Testis (tissue), 3 donors: ENCODE data around the gene TMUB1. TPM values are rescaled to one million over a fixed set of nuclear protein-coding genes. Genes with fewer than 3 reads are reported as not detected.

ENCODE experiments used
- DNase-seq: peaks from one replicate; pipeline ENCODE4 v3.0.0-alpha.2; 2019
- H3K27ac ChIP-seq, 2 donors: fragments of 200-600 bp; sonication (generic); one replicate each; pipeline ENCODE4 v1.5.1; 2019
- H3K27me3 ChIP-seq: fragments of 200-600 bp; sonication (generic); one replicate; pipeline ENCODE4 v1.5.1; 2019
- H3K36me3 ChIP-seq: fragments of 200-600 bp; sonication (generic); one replicate; pipeline ENCODE4 v1.5.1; 2017; ENCODE audit warnings: low read depth; ENCODE audit errors: missing control alignments
- H3K4me1 ChIP-seq: fragments of 200-600 bp; sonication (generic); one replicate; pipeline ENCODE4 v1.5.1; 2019
- H3K4me3 ChIP-seq, 2 donors: fragments of 200-600 bp; sonication (generic); one replicate each; pipeline ENCODE4 v1.5.1; 2017 to 2019
- H3K9me3 ChIP-seq: fragments of 200-600 bp; sonication (generic); one replicate; pipeline ENCODE4 v1.5.1; 2017
- POLR2A ChIP-seq: fragments of 450-650 bp; IDR thresholded peaks from one replicate; pipeline ENCODE4 v1.6.1; 2017; ENCODE audit warnings: antibody characterized with exemption, mild to moderate bottlenecking, moderate library complexity
- WGBS, 2 donors: methylation state at CpG; one replicate each; pipeline ENCODE4 v1.1.5; 2018; 5-methylcytosine and 5-hydroxymethylcytosine counted together
- intact Hi-C: fragments of 100-400 bp; cut with DNase I; formaldehyde crosslinking; loops from one replicate; pipeline ENCODE4 v1.15.1; 2023; ENCODE audit warnings: low total_unique reads
- polyA plus RNA-seq: library from polyadenylated mRNA; stranded (reverse); fragments of 350-450 nt; fragmentation: Illumina TruSeq; extraction: RNeasy Lipid Tissue Mini Kit (QIAGEN cat#74804); gene quantifications from one replicate; pipeline ENCODE4 v1.2.3, GENCODE V29; 2014; ENCODE audit warnings: low read depth, low replicate concordance; ENCODE audit not compliant: insufficient read depth
- total RNA-seq, 2 donors: library from RNA; depleted of rRNA; stranded (reverse); fragments of >200 nt; gene quantifications; one replicate each; pipeline ENCODE4 v1.2.3, GENCODE V29; 2016
- TF ChIP-seq, protein P1 (sequence below), 3 experiments: fragments of 450-650 bp in 2 of 3; fragments of 200-600 bp in 1 of 3; sonication (generic) in 1 of 3; IDR thresholded peaks; one replicate each; pipeline ENCODE4 v1.5.1; 2016 to 2019; ENCODE audit warnings: antibody characterized with exemption in 3 of 3, mild to moderate bottlenecking in 2 of 3, moderate library complexity in 1 of 3

Gene TMUB1
- total and polyA plus RNA-seq, 3 donors from 2014 or later: 30.8 to 68.7 (median 63.2) TPM

GRCh38 chr7:151079199-151079910 is 3.9 kb downstream of the TMUB1 start:
- H3K27me3 ChIP-seq: no peaks in the 10 kb centered on the region
- no peaks in the 10 kb centered on the region for H3K9me3 ChIP-seq
- WGBS, 2 donors: 46 to 60% methylated on average over 21 to 27 of the region's 27 CpGs
- TF ChIP-seq, protein P1, sequence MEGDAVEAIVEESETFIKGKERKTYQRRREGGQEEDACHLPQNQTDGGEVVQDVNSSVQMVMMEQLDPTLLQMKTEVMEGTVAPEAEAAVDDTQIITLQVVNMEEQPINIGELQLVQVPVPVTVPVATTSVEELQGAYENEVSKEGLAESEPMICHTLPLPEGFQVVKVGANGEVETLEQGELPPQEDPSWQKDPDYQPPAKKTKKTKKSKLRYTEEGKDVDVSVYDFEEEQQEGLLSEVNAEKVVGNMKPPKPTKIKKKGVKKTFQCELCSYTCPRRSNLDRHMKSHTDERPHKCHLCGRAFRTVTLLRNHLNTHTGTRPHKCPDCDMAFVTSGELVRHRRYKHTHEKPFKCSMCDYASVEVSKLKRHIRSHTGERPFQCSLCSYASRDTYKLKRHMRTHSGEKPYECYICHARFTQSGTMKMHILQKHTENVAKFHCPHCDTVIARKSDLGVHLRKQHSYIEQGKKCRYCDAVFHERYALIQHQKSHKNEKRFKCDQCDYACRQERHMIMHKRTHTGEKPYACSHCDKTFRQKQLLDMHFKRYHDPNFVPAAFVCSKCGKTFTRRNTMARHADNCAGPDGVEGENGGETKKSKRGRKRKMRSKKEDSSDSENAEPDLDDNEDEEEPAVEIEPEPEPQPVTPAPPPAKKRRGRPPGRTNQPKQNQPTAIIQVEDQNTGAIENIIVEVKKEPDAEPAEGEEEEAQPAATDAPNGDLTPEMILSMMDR (IDR thresholded peaks at IDR 0.05): no peak
- no peak for TF ChIP-seq POLR2A
- no peaks in the 10 kb centered on the region for H3K36me3 ChIP-seq
- H3K27ac ChIP-seq: no peak overlapping the region
- peak overlapping the region in 1 of 2 donors; percentile 90 for H3K4me3 ChIP-seq
- peaks cover 39% of the 10 kb centered on the region for H3K4me1 ChIP-seq
- no peak for DNase-seq
- intact Hi-C loops: no loop called here

DNA sequence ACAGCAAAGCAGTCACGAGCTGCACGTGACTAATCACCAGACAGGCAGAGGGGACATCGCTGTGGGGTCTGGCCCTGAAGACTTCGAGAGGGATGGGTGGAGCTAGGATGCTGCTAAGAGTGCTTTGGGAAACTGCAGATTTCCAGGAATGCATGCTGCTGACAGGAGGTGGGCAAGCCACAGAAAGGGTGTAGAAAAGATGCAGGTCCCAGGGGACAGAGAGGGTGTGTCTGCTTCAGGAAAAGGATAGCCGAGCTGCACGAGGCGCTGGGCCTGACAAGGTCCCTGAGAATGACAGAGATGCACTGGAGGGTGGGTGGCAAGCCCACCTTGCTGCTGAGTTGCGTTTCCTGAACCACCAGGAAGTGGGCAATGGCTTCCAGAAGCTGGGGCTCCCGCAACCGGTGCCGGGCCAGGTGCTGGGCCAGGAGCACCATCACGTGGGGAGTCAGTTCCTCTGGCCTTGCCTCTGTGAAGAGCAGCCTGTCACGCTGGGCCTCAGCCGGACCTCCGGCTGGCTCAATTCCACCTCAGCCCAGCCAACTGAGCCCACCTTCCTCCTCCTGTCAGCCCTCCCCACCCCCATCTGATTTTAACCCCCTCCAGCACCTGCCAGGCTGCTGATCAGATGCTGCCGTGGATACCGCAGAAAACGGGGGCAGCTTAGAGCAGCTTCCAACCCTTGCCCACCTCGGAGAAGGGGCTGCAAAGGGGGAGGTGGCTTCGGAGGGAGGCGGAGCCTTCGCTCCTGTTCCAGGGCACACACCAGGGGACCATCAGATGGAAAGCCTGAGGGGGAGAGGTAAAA is 4.9 kb downstream of the TMUB1 start:
- Histone ChIP-seq H3K27ac (peak overlapping the region in 1 of 2 donors; percentile 44), H3K27me3 (no peaks in the 10 kb centered on the region), H3K4me1 (peaks cover 39% of the 10 kb centered on the region), H3K9me3 (no peaks in the 10 kb centered on the region), H3K4me3 (no peak overlapping the region), H3K36me3 (no peaks in the 10 kb centered on the region)
- TF ChIP-seq, protein P1 (IDR thresholded peaks at IDR 0.05): no peak
- no peak for TF ChIP-seq POLR2A
- DNase-seq: no peak
- WGBS, 2 donors: 27 to 41% methylated on average over 16 to 22 of the region's 22 CpGs
- intact Hi-C loops: no loop called here

- Histone ChIP-seq H3K27me3 (no peaks in the 10 kb centered on the region), H3K9me3 (no peaks in the 10 kb centered on the region), H3K4me1 (peaks cover 38% of the 10 kb centered on the region), H3K27ac (peak overlapping the region in 1 of 2 donors; percentile 44), H3K4me3 (no peak overlapping the region), H3K36me3 (no peaks in the 10 kb centered on the region)
- TF ChIP-seq, protein P1 (IDR thresholded peaks at IDR 0.05): no peak
- TF ChIP-seq POLR2A: no peak
- DNase-seq: no peak
- intact Hi-C loops: no loop called here
- 77 to 81% methylated on average over 7 to 10 of the region's 10 CpGs for WGBS, 2 donors
These were observed 5.5 kb downstream of the TMUB1 start for GRCh38 chr7:151077705-151078232.

GRCh38 chr7:151076863-151077704 is 6.2 kb downstream of the TMUB1 start:
- Histone ChIP-seq H3K27ac (no peak overlapping the region), H3K27me3 (no peaks in the 10 kb centered on the region), H3K4me1 (peaks cover 31% of the 10 kb centered on the region), H3K4me3 (no peak overlapping the region), H3K36me3 (no peaks in the 10 kb centered on the region), H3K9me3 (no peaks in the 10 kb centered on the region)
- intact Hi-C loops: no loop called here
- DNase-seq: no peak
- WGBS, 2 donors: 81 to 96% methylated on average over 9 to 26 of the region's 33 CpGs
- TF ChIP-seq, protein P1 (IDR thresholded peaks at IDR 0.05): peak in 1 of 3 experiments; percentile 3
- TF ChIP-seq POLR2A: no peak
